Kidney epithelial cell (primary cell): Measurements from ENCODE around the gene EIF4E2. TPM values are rescaled to one million over a fixed set of nuclear protein-coding genes. Genes with fewer than 3 reads are reported as not detected.

ENCODE experiments used
- DNase-seq: peaks from one replicate; pipeline ENCODE4 v3.0.0-alpha.2; 2010; ENCODE audit warnings: low read depth
- H3K27me3 ChIP-seq: 2 replicates; pipeline ENCODE4 v1.6.0; 2011; ENCODE audit warnings: low read length; ENCODE audit not compliant: control insufficient read depth, insufficient read depth
- H3K36me3 ChIP-seq: 2 replicates; pipeline ENCODE4 v1.5.1; 2011; ENCODE audit warnings: low read length; ENCODE audit not compliant: control insufficient read depth, insufficient read depth
- H3K4me3 ChIP-seq: 2 replicates; pipeline ENCODE4 v1.5.1; 2011; ENCODE audit warnings: low read depth, mild to moderate bottlenecking, control low read depth, low read length
- total RNA-seq: library from RNA; depleted of rRNA; stranded (reverse); fragments of >200 nt; gene quantifications from 2 replicates; pipeline ENCODE4 v1.2.3, GENCODE V29; 2015
- TF ChIP-seq, protein P1 (sequence below): IDR thresholded peaks from 2 replicates; pipeline ENCODE4 v1.5.1; 2011; ENCODE audit warnings: mild to moderate bottlenecking, moderate library complexity, low read length, control low read depth, inconsistent platforms; ENCODE audit not compliant: insufficient read depth, poor library complexity, severe bottlenecking

The EIF4E2 gene
- total RNA-seq, 1 donor from 2014 or later, result 66.9 TPM

DNA sequence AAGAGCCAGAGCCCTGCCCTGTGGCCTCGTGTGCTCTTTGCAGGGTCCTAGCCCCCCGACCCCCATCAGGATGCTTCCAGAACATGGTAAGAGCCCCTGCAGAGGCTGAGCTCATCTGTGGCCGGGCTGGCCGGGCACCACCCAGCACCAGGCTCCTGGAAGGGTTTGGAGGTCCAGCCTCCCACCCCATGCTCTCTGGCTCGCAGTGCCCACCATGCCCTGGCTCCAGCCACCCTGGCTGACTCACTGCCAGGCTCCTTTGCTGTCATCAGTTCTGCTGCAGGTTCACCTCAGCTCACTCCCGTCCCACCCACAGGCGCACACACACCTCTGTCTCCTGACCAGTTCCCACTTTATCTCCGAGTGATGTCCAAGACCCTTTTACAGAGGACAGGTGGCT is 37.5 kb downstream of the EIF4E2 start:
- no peaks in the 10 kb centered on the region for H3K27me3 ChIP-seq
- TF ChIP-seq, protein P1, sequence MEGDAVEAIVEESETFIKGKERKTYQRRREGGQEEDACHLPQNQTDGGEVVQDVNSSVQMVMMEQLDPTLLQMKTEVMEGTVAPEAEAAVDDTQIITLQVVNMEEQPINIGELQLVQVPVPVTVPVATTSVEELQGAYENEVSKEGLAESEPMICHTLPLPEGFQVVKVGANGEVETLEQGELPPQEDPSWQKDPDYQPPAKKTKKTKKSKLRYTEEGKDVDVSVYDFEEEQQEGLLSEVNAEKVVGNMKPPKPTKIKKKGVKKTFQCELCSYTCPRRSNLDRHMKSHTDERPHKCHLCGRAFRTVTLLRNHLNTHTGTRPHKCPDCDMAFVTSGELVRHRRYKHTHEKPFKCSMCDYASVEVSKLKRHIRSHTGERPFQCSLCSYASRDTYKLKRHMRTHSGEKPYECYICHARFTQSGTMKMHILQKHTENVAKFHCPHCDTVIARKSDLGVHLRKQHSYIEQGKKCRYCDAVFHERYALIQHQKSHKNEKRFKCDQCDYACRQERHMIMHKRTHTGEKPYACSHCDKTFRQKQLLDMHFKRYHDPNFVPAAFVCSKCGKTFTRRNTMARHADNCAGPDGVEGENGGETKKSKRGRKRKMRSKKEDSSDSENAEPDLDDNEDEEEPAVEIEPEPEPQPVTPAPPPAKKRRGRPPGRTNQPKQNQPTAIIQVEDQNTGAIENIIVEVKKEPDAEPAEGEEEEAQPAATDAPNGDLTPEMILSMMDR, result no peak
- H3K36me3 ChIP-seq, result no peaks in the 10 kb centered on the region
- no peak overlapping the region for H3K4me3 ChIP-seq
- no peak for DNase-seq

DNA sequence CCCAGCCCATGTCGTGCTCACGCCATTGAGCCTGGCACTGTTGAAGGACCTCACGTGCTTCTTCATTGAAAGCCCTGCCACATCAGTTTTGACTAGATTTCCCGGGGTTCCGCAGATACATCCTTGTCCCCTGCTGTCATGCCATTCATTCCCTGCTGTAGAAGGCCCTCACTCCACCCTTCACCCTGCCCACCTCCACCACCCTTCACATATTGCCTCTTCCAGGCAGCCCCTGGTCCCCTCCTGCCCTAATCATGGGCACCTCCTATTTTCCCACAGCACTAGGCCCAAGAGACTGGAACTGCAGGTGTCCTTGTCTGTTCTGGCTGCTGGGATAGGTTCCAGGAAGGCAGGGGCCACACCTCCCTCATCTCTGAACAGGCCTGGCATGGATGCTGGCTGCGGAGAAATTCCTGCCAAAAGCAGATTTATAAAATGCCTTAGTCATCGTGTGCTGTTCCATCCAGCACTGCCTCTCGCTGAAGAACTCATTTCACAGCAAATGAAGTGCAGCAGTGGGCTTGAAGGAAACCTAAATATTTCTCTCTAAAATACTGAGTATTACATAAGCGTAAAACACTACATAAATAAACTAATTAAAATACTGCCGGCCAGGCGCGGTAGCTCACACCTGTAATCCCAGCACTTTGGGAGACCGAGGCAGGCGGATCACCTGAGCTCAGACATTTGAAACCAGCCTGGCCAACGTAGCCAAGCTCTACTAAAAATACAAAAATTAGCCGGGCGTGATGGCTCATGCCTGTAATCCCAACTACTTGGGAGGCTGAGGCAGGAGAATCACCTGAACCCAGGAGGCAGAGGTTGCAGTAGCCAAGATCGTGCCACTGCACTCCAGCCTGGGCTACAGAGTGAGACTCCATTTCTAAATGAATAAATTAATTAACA is 38.4 kb downstream of the EIF4E2 start:
- H3K27me3 ChIP-seq, result no peaks in the 10 kb centered on the region
- DNase-seq, result no peak
- TF ChIP-seq, protein P1, result no peak
- no peaks in the 10 kb centered on the region for H3K36me3 ChIP-seq
- H3K4me3 ChIP-seq, result no peak overlapping the region

DNA sequence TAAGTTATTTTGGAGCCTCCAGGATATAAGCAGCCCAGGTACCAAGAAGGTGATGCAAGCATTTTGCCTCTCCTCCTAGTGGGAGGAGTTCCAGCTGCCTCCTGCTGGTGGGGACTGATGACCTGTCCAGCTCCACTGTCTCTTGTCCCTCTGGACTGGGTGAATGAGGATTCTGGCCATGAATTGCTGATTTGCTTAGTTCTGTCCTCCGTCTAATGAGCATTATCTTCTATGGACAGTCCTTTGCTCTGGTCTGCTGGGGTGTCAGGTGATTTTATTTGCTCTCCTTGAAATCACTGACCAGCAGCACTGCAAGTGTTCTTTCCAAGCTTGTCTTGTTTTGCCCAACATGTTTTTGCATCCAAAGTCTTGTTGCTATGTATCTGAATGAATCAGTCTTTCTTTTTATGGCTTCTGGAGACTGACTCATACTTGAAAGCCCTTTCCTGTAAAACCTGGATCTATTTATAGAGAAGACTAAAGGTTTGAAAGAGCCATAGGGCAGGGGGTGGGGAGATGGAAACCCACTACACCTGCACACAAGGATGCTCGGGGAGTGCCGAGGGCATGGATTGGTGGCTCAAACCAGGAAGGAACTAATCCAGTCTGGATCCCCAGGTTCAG is 42.4 kb downstream of the EIF4E2 start:
- peak; percentile 96 for DNase-seq
- no peaks in the 10 kb centered on the region for H3K27me3 ChIP-seq
- no peaks in the 10 kb centered on the region for H3K36me3 ChIP-seq
- no peak overlapping the region for H3K4me3 ChIP-seq
- TF ChIP-seq, protein P1, result peak; percentile 47

DNA sequence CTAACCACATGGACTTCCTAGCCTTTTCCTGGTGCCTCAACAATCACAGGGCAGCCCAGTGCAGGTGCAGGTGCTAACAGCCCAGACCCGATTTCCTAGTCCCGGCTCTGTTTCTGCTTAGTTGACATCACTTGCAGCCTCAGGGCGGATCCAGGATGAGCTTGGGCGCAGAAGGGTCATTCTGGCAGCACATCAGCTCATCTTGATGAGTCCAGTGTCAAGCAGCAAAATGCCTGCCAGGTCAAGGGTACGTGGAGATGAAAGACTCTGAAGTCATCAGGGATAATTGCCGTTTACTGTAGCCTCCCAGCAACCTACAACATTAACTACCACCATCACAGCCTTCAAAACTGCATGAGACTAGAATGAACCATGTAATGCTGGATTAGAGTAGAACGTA is 43.5 kb downstream of the EIF4E2 start:
- Histone ChIP-seq H3K27me3 (no peaks in the 10 kb centered on the region), H3K36me3 (no peaks in the 10 kb centered on the region), H3K4me3 (no peak overlapping the region)
- DNase-seq, result no peak
- TF ChIP-seq, protein P1, result no peak

DNA sequence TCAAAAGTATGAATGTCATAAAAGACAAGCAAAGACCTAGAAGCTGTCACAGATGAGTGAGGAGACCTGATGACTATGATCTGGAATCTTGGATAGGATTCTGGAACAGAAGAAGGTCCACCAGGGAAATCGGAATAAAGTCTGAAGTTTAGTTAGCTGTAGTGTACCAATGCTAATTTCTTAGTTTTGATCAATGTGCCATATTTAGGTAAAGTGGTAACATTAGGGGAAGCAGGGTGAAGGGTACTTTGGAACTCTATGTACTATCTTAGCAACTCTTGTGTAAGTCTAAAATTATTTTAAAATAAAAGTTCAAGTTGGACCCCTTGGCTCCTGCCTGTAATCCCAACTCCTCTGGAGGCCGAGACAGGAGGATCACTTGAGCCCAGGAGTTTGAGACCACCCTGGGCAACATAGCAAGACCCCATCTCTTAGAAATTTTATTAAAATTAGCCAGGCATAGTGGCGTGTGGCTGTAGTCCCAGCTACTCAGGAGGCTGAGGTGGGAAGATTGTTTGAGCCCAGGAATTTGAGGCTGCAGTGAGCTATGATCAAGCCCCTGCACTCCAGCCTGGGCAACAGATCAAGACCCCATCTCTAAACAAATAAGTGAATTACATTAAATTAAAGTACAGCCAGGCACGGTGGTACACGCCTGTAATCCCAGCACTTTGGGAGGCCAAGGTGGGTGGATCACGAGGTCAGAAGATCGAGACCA is 47.0 kb downstream of the EIF4E2 start:
- no peaks in the 10 kb centered on the region for H3K36me3 ChIP-seq
- DNase-seq, result no peak
- TF ChIP-seq, protein P1, result no peak
- no peaks in the 10 kb centered on the region for H3K27me3 ChIP-seq
- H3K4me3 ChIP-seq, result no peak overlapping the region
